OCI-LY7 (cell line): ENCODE measurements around the gene TWF2. TPM values are rescaled to one million over a fixed set of nuclear protein-coding genes. Genes with fewer than 3 reads are reported as not detected.
A peak's percentile ranks its signal among the peaks of the same experiment; 100 is the strongest.
"Not testable (repeated sequence)": the region's sequence is repeated elsewhere in the genome, so short reads cannot be mapped to it uniquely, and the experiment has no call there.

ENCODE experiments used
- BruUV-seq: library from RNA; stranded (reverse); fragments of 400-500 nt; replicated peaks from 2 replicates; lab custom pipeline; 2021; lab: Mats Ljungman, UMichigan
- CTCF ChIA-PET: fragments of 300-600 bp; sonication (Branson Sonifier 250); formaldehyde crosslinking; loops from one replicate; lab custom pipeline; 2022; ENCODE audit warnings: antibody characterized with exemption; ENCODE audit not compliant: unreplicated experiment; lab: Charles Lee
- POLR2A ChIA-PET: fragments of 300-600 bp; sonication (Branson Sonifier 250); formaldehyde crosslinking; loops from one replicate; lab custom pipeline; 2022; ENCODE audit warnings: antibody characterized with exemption; lab: Charles Lee
- DNase-seq: peaks from one replicate; pipeline ENCODE4 v3.0.0-alpha.2; 2015; ENCODE audit warnings: low spot score
- H2AFZ ChIP-seq: fragments of 200-600 bp; sonication (generic), shearing (Covaris generic); 2 replicates; pipeline ENCODE4 v1.6.1; 2014; ENCODE audit warnings: mild to moderate bottlenecking, antibody characterized with exemption, low read length, moderate library complexity
- H3K27ac ChIP-seq: fragments of 200-600 bp; sonication (generic); 2 replicates; pipeline ENCODE4 v1.5.1; 2014; ENCODE audit warnings: mixed run types, low read depth, mild to moderate bottlenecking, moderate library complexity, low read length, inconsistent platforms; ENCODE audit not compliant: poor library complexity, severe bottlenecking
- H3K36me3 ChIP-seq: fragments of 200-600 bp; sonication (generic); 2 replicates; pipeline ENCODE4 v1.6.1; 2014; ENCODE audit warnings: mild to moderate bottlenecking, antibody characterized with exemption, low read length, moderate library complexity, mixed read lengths; ENCODE audit not compliant: insufficient read depth
- H3K4me1 ChIP-seq: fragments of 200-600 bp; sonication (generic); 2 replicates; pipeline ENCODE4 v1.5.1; 2014; ENCODE audit warnings: mild to moderate bottlenecking, low read length; ENCODE audit not compliant: insufficient read depth, poor library complexity, severe bottlenecking
- H3K4me2 ChIP-seq: fragments of 200-600 bp; sonication (generic); 2 replicates; pipeline ENCODE4 v1.6.1; 2014; ENCODE audit warnings: mild to moderate bottlenecking, low read length
- H3K4me3 ChIP-seq: fragments of 200-600 bp; sonication (generic); 2 replicates; pipeline ENCODE4 v1.5.1; 2014; ENCODE audit warnings: mild to moderate bottlenecking, low read depth, low read length; ENCODE audit not compliant: poor library complexity, severe bottlenecking
- H3K79me2 ChIP-seq: fragments of 200-600 bp; sonication (generic); 2 replicates; pipeline ENCODE4 v1.6.1; 2016; ENCODE audit warnings: low read depth, mild to moderate bottlenecking, low read length, moderate library complexity, mixed read lengths; ENCODE audit not compliant: insufficient read depth
- H3K9me2 ChIP-seq: fragments of 200-600 bp; sonication (generic); 2 replicates; pipeline ENCODE4 v1.6.1; 2016; ENCODE audit warnings: mild to moderate bottlenecking, low read length, mixed read lengths; ENCODE audit not compliant: insufficient read depth
- H3K9me3 ChIP-seq: fragments of 200-600 bp; sonication (generic); 2 replicates; pipeline ENCODE4 v1.6.1; 2014; ENCODE audit warnings: mild to moderate bottlenecking, mixed run types, low read length, mixed read lengths
- H4K20me1 ChIP-seq: fragments of 200-600 bp; sonication (generic); 2 replicates; pipeline ENCODE4 v1.6.1; 2014; ENCODE audit warnings: mild to moderate bottlenecking, antibody characterized with exemption, low read length, moderate library complexity, mixed read lengths; ENCODE audit not compliant: insufficient read depth
- EZH2phosphoT487 ChIP-seq: fragments of 200-600 bp; sonication (generic); IDR thresholded peaks from 2 replicates; pipeline ENCODE4 v1.6.1; 2018; ENCODE audit warnings: low read depth, borderline replicate concordance, mild to moderate bottlenecking, mixed run types, antibody characterized with exemption, low read length, moderate library complexity, mixed read lengths
- intact Hi-C: fragments of 100-400 bp; cut with micrococcal nuclease; formaldehyde crosslinking; loops from one replicate; pipeline ENCODE4 v1.10.0; 2022; ENCODE audit not compliant: unreplicated experiment
- total RNA-seq, 2 experiments: library from RNA; depleted of rRNA in 1 of 2; stranded (reverse); fragments of >200 nt in 1 of 2; shearing (Covaris generic) in 1 of 2; gene quantifications; 2 replicates each; pipeline ENCODE4 v1.2.3, GENCODE V29; 2014 to 2022
- TF ChIP-seq, protein P1 (sequence below): fragments of 200-600 bp; sonication (generic); conservative IDR thresholded peaks from 2 replicates; pipeline ENCODE4 v1.5.1; 2014; ENCODE audit warnings: mild to moderate bottlenecking, antibody characterized with exemption, low read length, moderate library complexity, mixed read lengths

Gene TWF2
- total RNA-seq, 2 experiments from 2014 or later = 52.8 to 64.9 TPM

DNA sequence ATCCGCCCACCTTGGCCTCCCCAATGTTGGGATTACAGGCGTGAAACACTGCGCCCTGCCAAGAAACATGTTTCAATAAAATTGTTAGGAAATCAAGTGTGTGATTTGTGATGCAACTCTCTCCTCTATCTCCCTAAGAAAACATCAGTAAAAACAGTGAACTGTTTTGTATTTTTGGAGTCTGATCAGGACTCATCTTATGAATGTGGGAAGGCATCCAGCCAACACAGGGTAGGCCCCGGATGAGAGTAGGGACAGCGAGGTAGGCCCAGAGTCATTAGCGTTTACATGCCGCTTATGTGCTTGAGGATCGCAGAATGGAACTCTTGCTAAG is 47.8 kb upstream of the TWF2 start:
- Histone ChIP-seq H3K4me3 (peak overlapping the region; percentile 83), H4K20me1 (no peaks in the 10 kb centered on the region), H2AFZ (no peak overlapping the region), H3K9me3 (no peaks in the 10 kb centered on the region), H3K4me1 (peaks cover 21% of the 10 kb centered on the region), H3K27ac (peak overlapping the region; percentile 95), H3K79me2 (peaks cover 13% of the 10 kb centered on the region; the same call in 1 of the 2 replicates), H3K4me2 (peak overlapping the region; percentile 81), H3K36me3 (peaks cover 4% of the 10 kb centered on the region; the same call in 1 of the 2 replicates), H3K9me2 (no peaks in the 10 kb centered on the region)
- ChIA-PET CTCF (no interaction called here), POLR2A (interaction anchor here (1.2 to 2.4 kb wide), 3 partner anchors 8 to 62 kb away, joined by 5 to 8 read pairs (median 6); partner anchors contain the start of genes TLR9 and WDR82)
- BruUV-seq = no TSS peak
- intact Hi-C loops = no loop called here
- TF ChIP-seq, protein P1, sequence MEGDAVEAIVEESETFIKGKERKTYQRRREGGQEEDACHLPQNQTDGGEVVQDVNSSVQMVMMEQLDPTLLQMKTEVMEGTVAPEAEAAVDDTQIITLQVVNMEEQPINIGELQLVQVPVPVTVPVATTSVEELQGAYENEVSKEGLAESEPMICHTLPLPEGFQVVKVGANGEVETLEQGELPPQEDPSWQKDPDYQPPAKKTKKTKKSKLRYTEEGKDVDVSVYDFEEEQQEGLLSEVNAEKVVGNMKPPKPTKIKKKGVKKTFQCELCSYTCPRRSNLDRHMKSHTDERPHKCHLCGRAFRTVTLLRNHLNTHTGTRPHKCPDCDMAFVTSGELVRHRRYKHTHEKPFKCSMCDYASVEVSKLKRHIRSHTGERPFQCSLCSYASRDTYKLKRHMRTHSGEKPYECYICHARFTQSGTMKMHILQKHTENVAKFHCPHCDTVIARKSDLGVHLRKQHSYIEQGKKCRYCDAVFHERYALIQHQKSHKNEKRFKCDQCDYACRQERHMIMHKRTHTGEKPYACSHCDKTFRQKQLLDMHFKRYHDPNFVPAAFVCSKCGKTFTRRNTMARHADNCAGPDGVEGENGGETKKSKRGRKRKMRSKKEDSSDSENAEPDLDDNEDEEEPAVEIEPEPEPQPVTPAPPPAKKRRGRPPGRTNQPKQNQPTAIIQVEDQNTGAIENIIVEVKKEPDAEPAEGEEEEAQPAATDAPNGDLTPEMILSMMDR = no peak
- no peak for TF ChIP-seq EZH2phosphoT487
- no peak for DNase-seq

DNA sequence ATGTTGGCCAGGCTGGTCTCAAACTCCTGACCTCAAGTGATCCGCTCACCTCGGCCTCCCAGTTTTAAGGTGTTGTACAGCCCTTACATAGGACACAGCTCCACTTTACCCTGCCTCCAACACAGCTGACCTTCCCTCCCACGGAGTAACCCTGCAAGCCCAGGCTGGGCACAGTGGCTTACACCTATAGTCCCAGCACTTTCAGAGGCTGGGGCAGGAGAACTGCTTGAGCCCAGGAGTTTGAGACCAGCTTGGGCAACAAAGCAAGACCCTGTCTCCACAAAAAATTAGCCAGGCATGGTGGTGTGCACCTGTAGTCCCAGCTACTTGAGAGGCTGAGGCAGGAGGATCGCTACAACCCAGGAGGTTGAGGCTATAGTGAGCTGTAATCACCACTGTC is 45.1 kb upstream of the TWF2 start:
- CTCF ChIA-PET, H3K27ac ChIP-seq, intact Hi-C loops, H3K36me3 ChIP-seq, H4K20me1 ChIP-seq, DNase-seq, H2AFZ ChIP-seq, H3K9me2 ChIP-seq, H3K4me2 ChIP-seq, H3K4me3 ChIP-seq, BruUV-seq, H3K9me3 ChIP-seq: not testable (repeated sequence)
- peaks cover 27% of the 10 kb centered on the region for H3K4me1 ChIP-seq
- POLR2A ChIA-PET = interaction anchor here (1.3 kb wide), 1 partner anchor 59 kb away, joined by 3 read pairs; no protein-coding TSS in a partner anchor
- peaks cover 13% of the 10 kb centered on the region; the same call in 1 of the 2 replicates for H3K79me2 ChIP-seq

DNA sequence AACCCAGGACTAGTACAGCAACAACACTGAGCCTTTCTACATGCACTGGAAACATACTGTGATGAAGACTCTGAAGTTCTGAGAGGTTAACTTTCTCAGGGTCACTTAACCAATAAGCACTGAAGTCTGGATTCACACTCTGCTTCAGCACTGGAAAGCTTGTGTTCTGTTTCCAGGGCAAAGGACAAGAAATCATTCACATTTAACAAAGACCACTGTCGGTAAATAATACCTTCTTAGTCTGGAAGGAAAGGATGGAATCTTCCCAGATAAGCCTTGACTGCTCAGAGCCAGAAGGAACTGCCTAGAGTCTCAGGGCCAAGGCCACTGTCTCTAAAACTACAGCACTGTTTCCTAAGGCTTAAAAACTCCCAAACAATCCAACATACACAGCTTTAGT is 44.3 kb upstream of the TWF2 start:
- H3K9me2 ChIP-seq = no peaks in the 10 kb centered on the region
- H2AFZ ChIP-seq = no peak overlapping the region
- H3K4me3 ChIP-seq = no peak overlapping the region
- no peaks in the 10 kb centered on the region for H3K36me3 ChIP-seq
- H3K4me1 ChIP-seq = peaks cover 21% of the 10 kb centered on the region
- no peak overlapping the region for H3K27ac ChIP-seq
- H3K9me3 ChIP-seq = no peaks in the 10 kb centered on the region
- no peaks in the 10 kb centered on the region for H4K20me1 ChIP-seq
- DNase-seq = no peak
- peaks cover 7% of the 10 kb centered on the region; the same call in 1 of the 2 replicates for H3K79me2 ChIP-seq
- no TSS peak for BruUV-seq
- TF ChIP-seq, protein P1 = no peak
- no peak for TF ChIP-seq EZH2phosphoT487
- H3K4me2 ChIP-seq = no peak overlapping the region
- ChIA-PET POLR2A (no interaction called here), CTCF (no interaction called here)
- intact Hi-C loops = no loop called here
